ENCODE results near the gene HLA-DQA2. TPM values are rescaled to one million over a fixed set of nuclear protein-coding genes. Genes with fewer than 3 reads are reported as not detected.
A peak's percentile ranks its signal among the peaks of the same experiment; 100 is the strongest.
"Not testable (repeated sequence)": the region's sequence is repeated elsewhere in the genome, so short reads cannot be mapped to it uniquely, and the experiment has no call there.

The HLA-DQA2 gene
- total RNA-seq, 2 experiments from 2014 or later: 0.34 TPM; not detected in 1

- POLR2A ChIA-PET: no interaction called here
- Mint-ChIP-seq H3K27me3 (peaks cover 62% of the 10 kb centered on the region), H3K36me3 (no peaks in the 10 kb centered on the region), H3K4me1 (no peaks in the 10 kb centered on the region), H3K27ac (no peak overlapping the region), H3K4me3 (no peak overlapping the region), H3K9me3 (no peaks in the 10 kb centered on the region)
- ATAC-seq (ENCODE audit: low read depth): no peak
- no peak for DNase-seq
Observed at GRCh38 chr6:32752580-32752979, 11.4 kb downstream of the HLA-DQA2 start.

- H3K4me3 Mint-ChIP-seq: no peak overlapping the region
- ATAC-seq (ENCODE audit: low read depth) (no peak), DNase-seq (no peak)
- H3K27me3 Mint-ChIP-seq: peaks cover 39% of the 10 kb centered on the region
- no peaks in the 10 kb centered on the region for H3K9me3 Mint-ChIP-seq
- H3K36me3 Mint-ChIP-seq: no peaks in the 10 kb centered on the region
- POLR2A ChIA-PET: no interaction called here
- H3K27ac Mint-ChIP-seq: no peak overlapping the region
- peaks cover 2% of the 10 kb centered on the region for H3K4me1 Mint-ChIP-seq
Observed at GRCh38 chr6:32759669-32760068, 18.5 kb downstream of the HLA-DQA2 start.

GRCh38 chr6:32761072-32761471, 19.9 kb downstream of the HLA-DQA2 start:
- H3K4me3 Mint-ChIP-seq: no peak overlapping the region
- peaks cover 2% of the 10 kb centered on the region for H3K4me1 Mint-ChIP-seq
- no peaks in the 10 kb centered on the region for H3K9me3 Mint-ChIP-seq
- no peak for DNase-seq
- POLR2A ChIA-PET: no interaction called here
- H3K36me3 Mint-ChIP-seq: no peaks in the 10 kb centered on the region
- peaks cover 34% of the 10 kb centered on the region for H3K27me3 Mint-ChIP-seq
- peak; percentile 66 for ATAC-seq (ENCODE audit: low read depth)
- H3K27ac Mint-ChIP-seq: no peak overlapping the region

- Mint-ChIP-seq H3K27me3 (peaks cover 35% of the 10 kb centered on the region), H3K36me3 (no peaks in the 10 kb centered on the region), H3K27ac (no peak overlapping the region), H3K9me3 (no peaks in the 10 kb centered on the region), H3K4me1 (peaks cover 2% of the 10 kb centered on the region), H3K4me3 (no peak overlapping the region)
- no peak for DNase-seq
- POLR2A ChIA-PET: no interaction called here
- ATAC-seq (ENCODE audit: low read depth): no peak
Observed at GRCh38 chr6:32761548-32761947, 20.4 kb downstream of the HLA-DQA2 start.

- ATAC-seq (ENCODE audit: low read depth) (no peak), DNase-seq (no peak)
- H3K4me3 Mint-ChIP-seq: no peak within 1 kb of the TSS
- no peaks in the 10 kb centered on the region for H3K9me3 Mint-ChIP-seq
- POLR2A ChIA-PET: no interaction called here
- H3K27ac Mint-ChIP-seq: no peak within 1 kb of the TSS
- H3K4me1 Mint-ChIP-seq: peaks cover 2% of the 10 kb centered on the region
- peaks cover 36% of the 10 kb centered on the region for H3K27me3 Mint-ChIP-seq
- no peaks in the 10 kb centered on the region for H3K36me3 Mint-ChIP-seq
Observed at GRCh38 chr6:32763421-32763820, 22.2 kb downstream of the HLA-DQA2 start, which contains the start of gene HLA-DQB2. Gene HLA-DQB2, minus strand, starts transcription at chr6:32763532. Its CDS starts 62 bp downstream, at chr6:32763470.

GRCh38 chr6:32764048-32764447, 22.9 kb downstream of the HLA-DQA2 start:
- ATAC-seq (ENCODE audit: low read depth) (no peak), DNase-seq (no peak)
- H3K4me3 Mint-ChIP-seq: no peak overlapping the region
- H3K27ac Mint-ChIP-seq: no peak overlapping the region
- peaks cover 41% of the 10 kb centered on the region for H3K27me3 Mint-ChIP-seq
- POLR2A ChIA-PET: no interaction called here
- H3K36me3 Mint-ChIP-seq: no peaks in the 10 kb centered on the region
- no peaks in the 10 kb centered on the region for H3K9me3 Mint-ChIP-seq
- H3K4me1 Mint-ChIP-seq: peaks cover 2% of the 10 kb centered on the region

- POLR2A ChIA-PET: no interaction called here
- H3K4me1 Mint-ChIP-seq: peaks cover 8% of the 10 kb centered on the region
- peaks cover 65% of the 10 kb centered on the region for H3K27me3 Mint-ChIP-seq
- H3K4me3 Mint-ChIP-seq: no peak overlapping the region
- DNase-seq: no peak
- H3K36me3 Mint-ChIP-seq: no peaks in the 10 kb centered on the region
- no peaks in the 10 kb centered on the region for H3K9me3 Mint-ChIP-seq
- H3K27ac Mint-ChIP-seq: no peak overlapping the region
- no peak for ATAC-seq (ENCODE audit: low read depth)
Observed at GRCh38 chr6:32772656-32773055, 31.5 kb downstream of the HLA-DQA2 start.

GRCh38 chr6:32774426-32774825, 33.2 kb downstream of the HLA-DQA2 start:
- DNase-seq (no peak), ATAC-seq (ENCODE audit: low read depth) (no peak)
- Mint-ChIP-seq H3K27ac (no peak overlapping the region), H3K9me3 (no peaks in the 10 kb centered on the region), H3K4me3 (no peak overlapping the region), H3K4me1 (peaks cover 8% of the 10 kb centered on the region), H3K27me3 (peaks cover 58% of the 10 kb centered on the region), H3K36me3 (no peaks in the 10 kb centered on the region)
- POLR2A ChIA-PET: no interaction called here

- Mint-ChIP-seq H3K27me3 (peaks cover 54% of the 10 kb centered on the region), H3K27ac (no peak overlapping the region), H3K4me3 (no peak overlapping the region), H3K4me1 (peaks cover 8% of the 10 kb centered on the region), H3K36me3 (no peaks in the 10 kb centered on the region), H3K9me3 (no peaks in the 10 kb centered on the region)
- ATAC-seq (ENCODE audit: low read depth): no peak
- POLR2A ChIA-PET: no interaction called here
- no peak for DNase-seq
Observed at GRCh38 chr6:32775071-32775470, 33.9 kb downstream of the HLA-DQA2 start.

GRCh38 chr6:32779036-32779435, 37.8 kb downstream of the HLA-DQA2 start:
- H3K27me3 Mint-ChIP-seq: peaks cover 48% of the 10 kb centered on the region
- POLR2A ChIA-PET: no interaction called here
- H3K36me3 Mint-ChIP-seq: no peaks in the 10 kb centered on the region

GRCh38 chr6:32782923-32783322, 41.7 kb downstream of the HLA-DQA2 start:
- H3K9me3 Mint-ChIP-seq; H3K36me3 Mint-ChIP-seq; H3K4me3 Mint-ChIP-seq; POLR2A ChIA-PET; H3K27ac Mint-ChIP-seq; H3K4me1 Mint-ChIP-seq; ATAC-seq (ENCODE audit: low read depth); DNase-seq: not testable (repeated sequence)
- peaks cover 57% of the 10 kb centered on the region for H3K27me3 Mint-ChIP-seq

More at GRCh38 chr6:32779036-32779435, 37.8 kb downstream of the HLA-DQA2 start:
- H3K27ac Mint-ChIP-seq: no peak overlapping the region
- no peak overlapping the region for H3K4me3 Mint-ChIP-seq
- DNase-seq: no peak
- ATAC-seq (ENCODE audit: low read depth): no peak
- no peaks in the 10 kb centered on the region for H3K9me3 Mint-ChIP-seq
- H3K4me1 Mint-ChIP-seq: no peaks in the 10 kb centered on the region

- Mint-ChIP-seq H3K27ac (no peak overlapping the region), H3K9me3 (no peaks in the 10 kb centered on the region), H3K4me3 (no peak overlapping the region), H3K36me3 (no peaks in the 10 kb centered on the region), H3K27me3 (peaks cover 69% of the 10 kb centered on the region), H3K4me1 (peaks cover 2% of the 10 kb centered on the region)
- POLR2A ChIA-PET: no interaction called here
- ATAC-seq (ENCODE audit: low read depth): no peak
- no peak for DNase-seq
Observed at GRCh38 chr6:32785781-32786533, 44.8 kb downstream of the HLA-DQA2 start.

GRCh38 chr6:32790306-32790705, 49.1 kb downstream of the HLA-DQA2 start:
- H3K9me3 Mint-ChIP-seq: no peaks in the 10 kb centered on the region
- DNase-seq (no peak), ATAC-seq (ENCODE audit: low read depth) (no peak)
- H3K36me3 Mint-ChIP-seq: no peaks in the 10 kb centered on the region
- peaks cover 19% of the 10 kb centered on the region for H3K4me1 Mint-ChIP-seq
- H3K4me3 Mint-ChIP-seq: no peak overlapping the region
- no peak overlapping the region for H3K27ac Mint-ChIP-seq
- peaks cover 69% of the 10 kb centered on the region for H3K27me3 Mint-ChIP-seq
- POLR2A ChIA-PET: no interaction called here

GRCh38 chr6:32792901-32793435, 51.8 kb downstream of the HLA-DQA2 start:
- DNase-seq (no peak), ATAC-seq (ENCODE audit: low read depth) (no peak)
- Mint-ChIP-seq H3K9me3 (no peaks in the 10 kb centered on the region), H3K27me3 (peaks cover 48% of the 10 kb centered on the region), H3K4me1 (peaks cover 30% of the 10 kb centered on the region), H3K36me3 (no peaks in the 10 kb centered on the region), H3K27ac (no peak overlapping the region), H3K4me3 (no peak overlapping the region)
- POLR2A ChIA-PET: no interaction called here
